CMK (cell line): ENCODE measurements around the gene SPC24.
"Not testable (repeated sequence)": the region's sequence is repeated elsewhere in the genome, so short reads cannot be mapped to it uniquely, and the experiment has no call there.

Experiments used
- DNase-seq: peaks from one replicate; pipeline ENCODE4 v3.0.0-alpha.2; 2010; ENCODE audit warnings: low read depth

SPC24 gene

DNA sequence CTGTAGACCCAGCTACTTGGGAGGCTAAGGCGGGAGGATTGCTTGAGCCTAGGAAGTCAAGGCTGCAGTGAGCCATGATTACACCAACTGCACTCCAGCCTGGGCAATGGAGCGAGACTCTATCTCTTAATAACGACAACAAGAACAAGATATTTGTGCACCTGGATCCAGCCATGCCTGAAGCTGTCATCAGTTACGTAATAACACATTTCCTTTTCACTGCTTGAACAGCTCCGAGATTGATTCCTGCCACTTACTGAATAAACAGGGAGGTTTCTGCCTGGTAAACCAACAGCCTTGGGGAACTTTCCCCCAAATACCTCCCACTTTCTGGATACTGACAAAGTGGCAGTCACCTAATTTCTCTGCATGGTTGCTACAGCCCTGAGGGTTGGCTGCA is 36.4 kb upstream of the SPC24 start:
- DNase-seq: no peak

DNA sequence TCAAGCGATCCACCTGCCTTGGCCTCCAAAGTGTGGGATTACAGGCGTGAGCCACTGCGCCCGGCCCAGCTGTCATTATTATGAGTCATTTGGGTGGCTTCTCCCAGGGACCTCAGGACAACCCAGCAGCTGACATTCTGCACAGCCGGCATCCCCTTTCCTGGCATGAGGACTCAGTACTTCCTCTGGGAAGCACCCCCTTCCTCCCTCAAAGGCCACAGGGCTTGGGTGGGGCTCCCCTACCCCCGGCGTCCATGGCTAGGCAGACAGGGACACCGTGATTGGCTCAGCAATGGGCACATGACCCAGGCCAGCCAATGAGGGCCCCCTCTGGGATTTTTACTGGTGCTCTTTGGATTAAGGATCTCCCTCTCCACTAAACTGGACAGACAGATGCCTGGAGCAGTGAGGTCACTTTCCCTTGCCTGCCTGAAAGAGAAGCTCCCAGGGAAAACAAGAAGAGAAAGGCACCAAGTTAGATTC is 35.7 kb upstream of the SPC24 start:
- no peak for DNase-seq

DNA sequence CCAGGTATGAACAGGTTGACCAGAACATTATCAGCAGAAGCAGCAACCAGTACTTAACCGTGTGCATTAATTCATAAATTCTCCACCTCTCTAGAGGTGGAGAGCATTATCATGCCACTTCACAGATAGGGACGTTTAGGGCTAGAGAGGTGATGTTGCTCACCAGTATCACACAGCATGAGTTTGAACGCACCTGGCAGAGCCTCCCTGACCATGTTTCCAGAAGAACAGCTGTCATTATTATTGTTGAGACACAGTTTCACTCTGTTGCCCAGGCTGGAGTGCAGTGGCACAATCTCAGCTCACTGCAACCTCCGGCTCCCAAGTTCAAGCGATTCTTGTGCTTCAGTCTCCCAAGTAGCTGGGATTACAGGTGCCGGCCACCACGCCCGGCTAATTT is 34.9 kb upstream of the SPC24 start:
- no peak for DNase-seq

DNA sequence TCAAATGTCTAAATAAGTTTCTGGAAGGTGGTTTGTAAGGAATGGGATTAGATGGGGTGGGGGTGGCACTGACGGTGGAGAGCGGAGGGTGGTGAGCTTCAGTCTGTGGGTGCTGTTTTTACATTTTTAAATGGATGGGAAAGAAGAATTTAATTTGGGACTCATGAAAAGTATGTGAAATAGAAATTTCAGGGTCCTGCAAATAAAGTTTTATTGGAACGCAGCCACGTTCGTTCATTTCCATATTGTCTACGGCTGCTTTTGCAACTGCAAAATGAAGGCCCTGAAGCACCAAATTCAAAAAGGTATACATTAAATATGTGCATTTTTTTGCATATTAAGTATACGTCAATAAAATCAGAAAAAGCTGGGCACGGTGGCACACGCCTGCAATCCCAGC is 31.9 kb upstream of the SPC24 start:
- no peak for DNase-seq

DNA sequence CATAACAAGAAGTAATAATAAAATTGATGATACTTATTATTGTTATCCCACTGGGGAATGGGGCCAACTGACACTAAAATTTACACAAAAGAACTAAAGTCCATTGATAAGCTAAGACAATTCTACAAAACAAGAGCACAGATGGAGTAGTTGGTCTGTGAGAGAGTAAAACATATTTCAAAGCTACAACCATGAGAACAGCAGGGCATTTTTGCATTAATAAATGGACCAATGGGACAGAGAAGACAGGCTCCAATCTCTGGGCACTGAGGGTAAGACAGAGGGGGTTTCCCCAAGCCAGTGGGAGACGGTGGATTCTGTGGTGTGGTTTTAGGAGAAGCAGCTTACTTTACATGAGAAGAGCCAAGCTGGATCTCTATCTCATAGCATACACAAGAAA is 27.4 kb upstream of the SPC24 start:
- DNase-seq: no peak

DNA sequence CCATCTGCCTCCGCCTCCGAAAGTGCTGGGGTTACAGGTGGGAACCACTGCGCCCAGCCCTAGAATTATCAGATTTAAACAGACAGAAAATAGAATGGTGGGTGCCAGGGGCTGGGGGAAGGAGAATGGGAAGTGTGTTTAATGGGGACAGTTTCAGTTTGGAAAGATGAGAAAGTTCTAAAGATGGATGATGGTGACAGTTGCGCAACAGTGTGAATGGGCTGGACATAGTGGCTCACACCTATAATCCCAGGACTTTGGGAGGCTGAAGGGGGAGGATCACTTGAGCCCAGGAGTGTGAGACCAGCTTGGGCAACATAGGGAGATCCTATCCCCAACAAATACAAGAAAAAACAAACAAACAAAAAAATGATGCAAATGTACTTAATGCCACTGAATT is 25.9 kb upstream of the SPC24 start:
- DNase-seq: no peak

DNA sequence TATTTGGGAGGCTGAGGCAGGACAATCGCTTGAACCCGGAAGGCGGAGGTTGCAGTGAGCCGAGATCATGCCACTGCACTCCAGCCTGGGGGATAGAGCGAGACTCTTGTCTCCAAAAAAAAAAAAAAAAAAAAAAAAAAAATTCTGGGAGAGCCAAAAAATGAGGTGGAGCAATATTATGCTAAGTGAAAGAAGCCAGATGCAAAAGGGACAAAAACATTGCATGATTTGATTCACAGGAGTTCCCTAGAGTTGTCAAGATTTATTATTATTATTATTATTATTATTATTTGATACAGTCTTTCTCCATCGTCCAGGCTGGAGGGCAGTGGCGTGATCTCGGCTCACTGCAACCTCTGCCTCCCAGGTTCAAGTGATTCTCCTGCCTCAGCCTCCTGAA is 25.4 kb upstream of the SPC24 start:
- not testable (repeated sequence) for DNase-seq

DNA sequence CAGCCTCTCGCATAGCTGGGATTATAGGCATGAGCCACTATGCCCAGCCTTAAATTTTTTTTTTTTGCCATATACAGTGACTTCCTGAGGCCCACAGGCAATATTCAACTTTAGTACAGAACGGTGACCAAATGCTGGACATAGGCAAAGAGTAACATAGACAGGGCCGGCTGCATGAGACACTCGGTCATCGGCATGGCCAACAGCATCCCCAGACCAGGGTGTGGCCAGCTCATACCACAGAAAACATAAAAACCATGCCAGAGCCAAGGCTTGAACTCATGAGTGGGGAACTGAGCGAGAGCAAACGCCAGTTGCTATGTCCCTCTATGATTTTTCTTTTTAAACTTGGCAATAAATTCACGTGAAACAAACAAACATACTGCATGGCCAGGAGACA is 24.8 kb upstream of the SPC24 start:
- no peak for DNase-seq

DNA sequence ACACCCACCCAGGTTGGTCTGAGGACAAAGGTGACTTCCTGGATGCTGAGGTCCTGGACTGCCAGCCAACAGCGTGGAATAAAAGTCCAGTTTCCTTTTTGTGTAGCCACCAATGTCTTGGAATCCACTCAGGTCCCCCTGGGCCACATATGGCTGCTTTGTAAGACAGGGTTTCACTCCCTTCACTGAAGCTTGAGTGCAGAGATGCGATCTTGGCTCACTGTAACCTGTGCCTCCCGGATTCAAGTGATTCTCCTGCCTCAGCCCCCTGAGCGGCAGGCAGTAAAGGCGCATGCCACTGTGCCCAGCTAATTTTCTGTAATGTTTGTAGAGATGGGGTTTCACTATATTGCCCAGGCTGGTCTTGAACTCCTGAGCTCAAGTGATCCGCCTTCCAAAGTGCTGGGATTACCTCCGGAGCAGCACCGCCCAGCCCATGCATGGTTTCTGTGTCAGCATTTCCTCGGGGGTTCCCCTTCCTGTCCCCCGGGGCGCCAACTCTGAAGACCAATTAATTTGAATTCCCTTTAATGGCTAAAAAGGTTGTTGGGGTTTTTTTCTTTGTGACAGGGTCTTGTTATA is 24.2 kb upstream of the SPC24 start:
- no peak for DNase-seq

DNA sequence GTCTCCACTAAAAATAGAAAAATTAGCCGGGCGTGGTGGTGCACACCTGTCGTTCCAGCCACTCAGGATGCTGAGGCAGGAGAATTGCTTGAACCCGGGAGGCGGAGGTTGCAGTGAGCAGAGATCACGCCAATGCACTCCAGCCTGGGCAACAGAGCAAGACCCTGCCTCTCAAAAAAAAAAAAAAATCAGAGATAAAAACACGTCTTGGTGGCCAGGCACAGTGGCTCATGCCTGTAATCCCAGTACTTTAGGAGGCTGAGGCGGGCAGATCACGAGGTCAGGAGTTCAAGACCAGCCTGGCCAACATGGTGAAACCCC is 23.5 kb upstream of the SPC24 start:
- not testable (repeated sequence) for DNase-seq

DNA sequence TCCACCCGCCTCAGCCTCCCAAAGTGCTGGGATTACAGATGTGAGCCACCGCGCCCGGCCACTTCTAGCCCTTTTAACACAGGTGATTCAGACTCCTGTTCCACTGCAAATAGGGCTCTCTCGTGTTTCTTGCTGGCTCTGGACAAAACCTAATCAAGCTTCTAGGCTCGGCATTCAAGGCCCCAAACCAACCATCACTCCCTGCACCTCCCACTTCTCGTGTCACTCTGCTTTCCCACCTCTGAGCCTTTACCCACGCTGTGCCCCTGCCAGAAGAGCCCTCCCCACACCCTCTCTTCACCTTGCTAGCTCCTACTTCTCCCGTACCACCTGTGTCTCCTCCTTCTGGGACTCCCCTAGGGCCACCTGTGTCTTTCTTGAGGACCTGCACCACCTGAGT is 22.0 kb upstream of the SPC24 start:
- no peak for DNase-seq

DNA sequence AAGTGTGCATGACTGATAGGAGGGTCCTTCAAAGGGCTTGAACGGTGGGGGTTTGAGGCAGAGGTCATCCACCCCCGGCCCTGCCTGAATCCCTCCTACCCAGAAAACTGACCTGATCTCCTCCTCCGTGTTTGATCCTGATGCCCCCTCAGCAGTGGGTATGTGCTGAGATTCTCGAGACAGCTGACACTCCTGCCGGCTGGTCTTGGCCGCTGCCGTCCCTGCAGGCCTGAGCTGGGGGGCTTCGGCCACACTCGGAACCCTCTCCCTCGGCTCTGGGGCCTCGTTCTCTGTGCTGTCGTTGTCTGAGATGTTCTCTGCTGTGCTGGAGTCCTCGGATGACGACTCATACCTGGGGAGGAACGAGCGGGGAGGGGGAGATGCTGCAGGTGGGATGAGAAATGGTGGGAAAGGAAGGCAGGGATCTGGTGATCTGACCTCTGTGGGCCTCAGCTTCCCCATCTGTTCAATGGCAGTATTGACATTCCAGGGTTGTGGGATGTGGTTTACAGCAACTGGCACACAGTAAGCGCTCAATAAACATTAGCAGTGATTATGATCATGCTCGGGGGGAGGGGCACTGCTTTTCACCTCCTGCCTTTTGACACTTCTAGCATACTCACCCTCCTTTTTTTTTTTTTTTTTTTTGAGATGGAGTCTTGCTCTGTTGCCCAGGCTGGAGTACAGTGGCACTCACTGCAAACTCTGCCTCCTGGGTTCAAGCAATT is 21.0 kb upstream of the SPC24 start:
- DNase-seq: no peak

DNA sequence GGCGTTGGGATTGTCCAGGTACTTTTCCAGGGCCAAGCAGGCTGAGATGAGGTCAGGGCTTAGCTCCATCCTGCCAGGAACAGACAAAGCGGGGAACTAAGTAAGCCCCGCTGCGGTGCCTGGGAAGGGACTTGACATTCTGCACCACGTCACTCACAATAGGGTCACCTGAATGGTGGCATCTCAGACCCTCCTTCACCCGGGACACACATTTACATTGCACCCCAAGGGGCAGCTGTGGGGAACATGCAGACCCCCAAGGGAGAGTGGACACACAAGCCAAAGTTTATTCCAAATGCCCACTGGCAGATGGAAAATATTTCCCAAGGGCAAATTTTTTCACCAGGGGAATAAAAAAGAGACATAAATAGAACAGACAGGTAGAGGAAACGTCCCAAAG is 20.3 kb upstream of the SPC24 start:
- DNase-seq: no peak

DNA sequence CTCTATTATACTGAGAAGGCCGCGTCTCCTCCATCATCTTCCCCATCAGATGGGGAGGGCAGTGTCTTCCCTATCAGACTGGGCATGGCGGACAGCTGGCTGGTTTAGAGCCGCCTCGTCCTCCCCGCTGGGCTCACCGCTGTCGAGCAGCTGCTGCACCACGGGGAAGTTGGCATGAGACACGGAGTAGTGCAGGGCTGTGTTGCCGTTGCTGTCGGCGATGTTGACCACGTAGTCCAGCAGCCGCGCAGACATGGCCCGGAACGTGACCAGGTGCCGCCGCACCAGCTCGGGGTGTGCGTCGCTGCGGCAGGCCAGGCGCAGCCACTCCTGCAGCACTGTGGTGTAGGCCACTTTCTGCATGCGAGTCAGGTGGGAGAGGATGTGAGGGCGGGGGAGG is 18.8 kb upstream of the SPC24 start:
- no peak for DNase-seq

DNA sequence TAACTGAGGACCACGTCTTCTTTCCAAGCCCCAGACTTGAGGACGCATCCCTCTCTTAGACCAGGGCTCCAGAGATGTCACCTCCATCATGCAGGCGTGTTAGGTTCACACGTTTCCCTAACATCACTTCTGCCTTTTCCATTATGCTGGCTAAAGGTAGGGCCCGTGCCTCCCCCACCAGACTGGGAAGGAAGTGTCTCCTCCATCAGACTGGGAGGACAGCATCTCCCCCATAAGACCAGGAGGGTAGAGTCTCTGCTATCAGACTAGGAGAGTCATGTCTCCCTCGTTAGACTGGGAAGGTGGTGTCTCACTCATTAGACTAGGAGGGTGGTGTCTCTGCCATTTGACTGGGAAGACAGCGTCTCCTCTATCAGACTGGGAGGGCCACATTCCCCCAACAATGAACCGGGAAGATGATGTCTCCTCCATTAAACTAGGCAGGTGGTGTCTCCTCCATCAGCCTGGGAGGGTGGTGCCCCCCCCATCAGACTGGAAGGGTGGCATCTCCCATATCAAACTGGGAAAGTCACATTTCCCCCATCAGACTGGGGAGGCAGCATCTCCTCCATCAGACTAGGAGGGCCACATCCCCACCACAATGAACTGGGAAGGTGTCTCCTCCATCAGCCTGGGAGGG is 18.1 kb upstream of the SPC24 start:
- DNase-seq: no peak

DNA sequence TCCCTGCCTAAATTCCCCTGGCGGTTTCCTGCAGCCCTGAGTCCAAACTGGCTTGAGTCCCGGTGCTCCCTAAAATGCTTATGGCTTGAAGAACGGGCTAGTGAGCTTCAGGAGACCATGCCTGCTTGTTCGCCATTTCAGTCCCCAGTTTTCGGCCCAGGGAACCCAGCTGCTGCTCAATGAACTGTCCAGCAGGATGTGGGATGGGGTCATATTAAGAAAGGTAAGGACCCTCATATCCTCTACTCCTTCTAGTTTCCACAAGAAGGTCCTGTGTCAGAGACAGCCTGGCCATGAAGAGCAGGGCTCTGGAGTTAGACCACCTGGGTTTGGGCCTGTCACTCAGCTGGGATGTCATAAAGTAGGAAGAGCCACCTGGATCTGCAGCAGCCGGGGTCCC is 17.0 kb upstream of the SPC24 start:
- DNase-seq: no peak

DNA sequence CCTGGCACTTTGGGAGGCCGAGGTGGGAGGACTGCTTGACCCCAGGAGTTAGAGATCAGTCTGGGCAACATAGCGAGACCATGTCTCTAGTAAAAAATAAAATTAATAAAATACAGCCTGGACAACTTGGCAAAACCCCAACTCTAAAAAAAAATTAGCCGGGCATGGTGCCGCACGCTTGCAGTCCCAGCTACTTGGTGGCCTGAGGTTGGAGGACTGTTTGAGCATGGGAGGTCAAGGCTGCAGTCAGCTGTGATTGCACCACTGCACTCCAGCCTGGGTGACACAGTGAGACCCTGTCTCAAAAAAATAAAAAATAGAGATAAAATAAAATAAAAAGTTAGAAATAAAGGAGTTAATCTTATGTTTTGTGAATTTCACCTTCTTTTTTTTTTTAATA is 15.6 kb upstream of the SPC24 start:
- no peak for DNase-seq

DNA sequence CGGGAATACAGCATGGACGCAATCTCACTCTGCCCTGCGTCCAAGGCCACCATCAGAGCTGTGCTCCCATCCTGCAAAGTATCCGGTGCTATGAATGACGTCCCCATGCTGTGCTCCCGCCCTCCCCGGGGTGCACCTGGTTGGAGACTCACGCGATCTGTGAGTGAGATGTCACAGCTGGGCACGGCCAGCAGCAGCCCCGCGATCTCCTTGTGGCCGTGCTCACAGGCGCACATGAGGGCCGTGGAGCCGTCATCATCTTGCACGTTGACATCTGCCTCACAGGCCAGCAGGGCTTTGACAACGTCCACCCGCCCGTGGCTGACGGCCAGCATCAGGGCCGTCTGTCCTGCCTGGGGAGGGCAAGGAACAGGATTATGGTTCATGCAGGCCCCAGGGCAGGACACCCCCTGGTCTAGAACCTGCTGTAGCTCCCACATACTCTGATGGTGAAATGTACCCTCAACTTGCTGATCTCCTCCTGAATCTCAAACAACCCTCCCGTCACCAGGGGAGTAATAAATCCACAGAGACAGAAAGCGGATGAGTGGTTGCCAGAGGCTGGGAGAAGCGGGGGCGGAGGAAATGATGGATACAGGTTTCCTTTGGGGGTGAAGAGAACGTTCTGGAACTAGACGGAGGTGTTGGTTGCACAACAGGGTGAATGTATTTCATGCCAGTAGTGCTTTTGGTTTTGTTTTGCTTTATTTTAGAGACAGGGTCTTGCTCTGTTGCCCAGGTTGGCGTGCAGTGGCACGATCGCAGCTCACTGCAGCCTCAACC is 14.5 kb upstream of the SPC24 start:
- no peak for DNase-seq

DNA sequence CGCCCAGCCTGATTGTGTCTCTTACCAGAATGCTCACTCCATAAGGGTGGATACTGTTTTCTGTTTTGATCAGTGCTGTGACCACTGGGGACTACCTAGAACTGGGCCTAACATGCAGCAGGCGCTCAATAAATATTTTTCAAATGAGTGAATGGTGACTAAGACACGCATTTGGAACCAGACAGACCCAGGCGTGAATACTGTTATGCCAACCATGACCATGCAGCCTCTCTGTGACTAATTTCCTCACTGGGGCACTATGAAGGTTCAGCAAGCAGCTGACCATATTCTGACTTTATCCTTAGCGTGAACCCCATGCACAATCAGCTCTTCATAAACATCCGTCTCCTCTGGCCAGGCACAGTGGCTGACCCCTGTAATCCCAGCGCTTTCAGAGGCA is 13.0 kb upstream of the SPC24 start:
- DNase-seq: no peak

DNA sequence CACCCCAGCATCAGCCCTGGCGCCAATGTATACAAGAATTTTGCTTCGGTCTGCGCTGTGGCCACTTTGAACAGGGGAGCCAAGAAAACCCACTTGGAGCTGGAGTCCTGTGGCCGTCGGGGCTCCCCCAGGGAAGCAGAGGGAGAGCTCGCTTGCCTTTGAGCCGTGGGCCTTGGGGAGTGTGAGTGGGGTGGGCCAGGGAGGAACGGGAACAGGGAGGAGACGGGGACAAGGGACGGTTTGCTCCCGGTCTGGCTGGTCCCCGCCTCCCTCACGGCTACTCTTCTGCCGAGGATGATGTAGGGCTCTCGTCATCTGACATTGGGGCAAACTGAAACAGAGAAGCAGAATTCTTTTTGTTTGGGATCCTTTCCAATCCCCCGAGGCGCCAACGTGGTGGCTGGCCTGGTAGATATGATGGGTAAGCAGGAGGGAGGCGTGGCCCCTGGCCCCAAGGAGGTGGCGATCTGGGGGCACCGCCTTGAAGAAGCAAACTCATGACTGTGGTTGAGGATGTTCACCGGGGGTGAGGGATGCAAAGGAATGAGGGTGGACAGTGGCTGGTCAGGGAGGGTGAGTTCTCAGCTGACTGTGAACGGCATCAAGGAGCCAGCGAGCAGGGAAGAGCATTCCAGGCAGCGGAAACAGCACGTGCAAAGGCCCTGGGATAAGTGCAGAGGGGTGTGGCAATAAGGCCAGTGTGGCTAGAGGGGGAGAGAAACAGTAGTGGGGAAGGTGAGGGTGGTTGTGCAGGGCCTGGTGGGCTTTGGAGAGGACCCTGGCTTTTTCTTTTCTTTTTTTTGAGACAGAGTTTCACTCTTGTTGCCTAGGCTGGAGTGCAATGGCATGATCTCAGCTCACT is 10.9 kb upstream of the SPC24 start:
- DNase-seq: no peak

DNA sequence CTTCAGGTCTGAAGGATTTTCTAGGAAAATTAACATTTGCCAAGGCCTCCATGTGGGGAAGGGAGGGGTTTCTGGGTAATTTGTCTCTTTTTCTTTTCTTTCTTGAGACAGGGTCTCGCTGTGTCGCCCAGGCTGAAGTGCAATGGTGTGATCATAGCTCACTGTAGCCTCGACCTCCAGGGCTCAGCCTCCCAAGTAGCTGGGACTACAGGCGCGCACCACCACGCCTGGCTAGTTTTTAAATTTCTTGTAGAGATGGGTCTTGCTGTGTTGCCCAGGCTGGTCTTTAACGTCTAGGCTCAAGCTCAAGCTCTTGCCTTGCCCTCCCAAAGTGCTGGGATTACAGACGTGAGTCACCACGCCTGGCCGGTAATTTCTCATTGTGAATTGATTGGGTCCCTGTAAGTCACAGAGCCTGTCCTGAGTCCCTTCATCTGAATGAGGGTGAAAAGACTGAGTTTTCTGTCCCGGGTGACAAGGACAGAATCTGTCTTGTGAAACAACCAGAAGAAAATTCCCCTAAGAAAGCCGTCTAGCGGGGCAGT is 10.0 kb upstream of the SPC24 start:
- DNase-seq: no peak
